NCI-H2227 (cell line): ENCODE data around the gene PTMA.
A peak's percentile ranks its signal among the peaks of the same experiment; 100 is the strongest.
"Not testable (repeated sequence)": the region's sequence is repeated elsewhere in the genome, so short reads cannot be mapped to it uniquely, and the experiment has no call there.

Experiments used
- DNase-seq: peaks from one replicate; lab custom pipeline; 2025; ENCODE audit not compliant: unreplicated experiment; lab: John Stamatoyannopoulos, UW

PTMA gene

DNA sequence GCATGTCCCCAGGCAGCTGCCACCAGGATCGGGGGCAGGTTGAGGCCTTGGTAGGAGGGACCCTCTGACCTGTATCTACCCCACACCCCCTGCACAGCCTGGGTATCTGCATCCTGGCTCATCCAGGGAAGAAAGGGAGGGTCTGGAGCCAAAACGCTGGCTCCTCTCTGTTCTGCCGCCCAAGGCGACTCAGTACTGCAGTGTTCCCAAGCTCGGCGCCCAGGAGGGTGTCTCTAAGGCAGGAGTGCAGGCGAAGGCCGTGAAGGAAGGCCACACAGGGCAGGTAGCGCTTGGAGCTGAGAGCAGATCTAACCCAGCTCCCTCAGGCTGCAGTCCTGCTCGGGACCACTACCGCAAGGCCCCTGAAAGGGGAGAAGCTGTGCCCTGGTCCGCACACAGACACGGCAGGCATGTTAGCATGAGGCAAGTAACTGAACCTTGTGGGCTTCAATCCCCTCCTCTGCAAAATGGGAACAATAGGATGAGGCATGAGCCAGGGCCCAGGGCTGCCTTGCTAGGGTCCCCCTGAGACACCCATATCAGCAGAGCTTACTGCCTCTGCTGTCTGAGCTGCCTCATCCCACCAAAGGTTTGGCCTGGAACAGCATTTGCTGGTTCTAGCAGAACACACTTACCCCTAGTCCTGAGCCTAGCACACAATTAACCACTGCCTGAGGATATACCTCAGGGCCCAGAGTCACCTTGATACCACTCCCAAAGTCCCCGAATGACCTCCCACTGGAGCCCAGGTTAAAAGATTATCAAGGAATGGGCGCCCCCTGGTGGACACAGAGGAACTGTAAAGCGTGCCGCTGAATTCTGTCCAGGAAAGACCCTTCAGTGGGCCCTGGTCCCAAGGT is 6.5 kb downstream of the PTMA start:
- DNase-seq: peak; percentile 83

DNA sequence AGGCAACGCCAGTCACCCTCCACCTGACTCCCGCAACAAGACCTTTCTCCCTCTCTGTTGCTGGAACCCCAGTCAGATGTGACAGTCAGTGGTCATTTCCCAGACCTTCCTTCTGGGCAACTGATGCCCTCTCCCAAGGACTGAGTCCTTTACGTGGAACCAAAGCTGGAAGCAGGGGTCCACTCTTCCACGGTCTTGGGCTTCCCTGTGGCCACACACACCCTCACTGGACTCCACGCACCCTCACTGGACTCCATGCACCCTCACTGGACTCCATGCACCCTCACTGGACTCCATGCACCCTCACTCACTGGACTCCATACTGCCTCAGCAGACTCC is 7.1 kb downstream of the PTMA start:
- DNase-seq: no peak

DNA sequence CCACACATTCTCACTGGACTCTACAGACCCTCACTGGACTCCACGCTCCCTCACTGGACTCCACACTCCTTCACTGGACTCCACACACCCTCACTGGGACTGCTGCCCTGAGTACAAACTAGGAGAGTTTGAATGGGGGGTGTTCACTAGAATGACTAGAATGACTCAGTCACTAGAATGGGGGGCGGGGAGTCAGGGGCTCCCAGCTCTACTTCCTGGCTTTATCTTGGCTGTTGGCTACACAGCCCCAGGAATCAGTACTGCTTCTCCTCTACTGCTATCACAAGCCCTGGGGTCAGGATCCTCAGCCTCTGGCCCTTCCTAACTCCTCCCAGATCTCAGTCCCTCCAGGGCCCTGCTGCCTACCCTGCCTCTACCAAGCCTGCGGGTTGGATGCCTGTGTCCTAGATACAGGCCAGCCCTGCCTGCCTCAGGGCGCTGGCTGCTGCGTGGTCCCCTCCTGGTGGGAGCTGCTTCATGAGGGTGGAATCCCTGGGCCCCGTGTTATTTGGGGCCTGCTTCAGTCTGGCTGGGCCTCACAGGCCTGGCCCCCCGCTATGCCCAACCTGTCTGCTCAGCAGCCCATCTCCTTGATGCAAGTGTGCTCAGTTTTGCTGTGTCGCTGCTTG is 7.8 kb downstream of the PTMA start:
- DNase-seq: no peak

DNA sequence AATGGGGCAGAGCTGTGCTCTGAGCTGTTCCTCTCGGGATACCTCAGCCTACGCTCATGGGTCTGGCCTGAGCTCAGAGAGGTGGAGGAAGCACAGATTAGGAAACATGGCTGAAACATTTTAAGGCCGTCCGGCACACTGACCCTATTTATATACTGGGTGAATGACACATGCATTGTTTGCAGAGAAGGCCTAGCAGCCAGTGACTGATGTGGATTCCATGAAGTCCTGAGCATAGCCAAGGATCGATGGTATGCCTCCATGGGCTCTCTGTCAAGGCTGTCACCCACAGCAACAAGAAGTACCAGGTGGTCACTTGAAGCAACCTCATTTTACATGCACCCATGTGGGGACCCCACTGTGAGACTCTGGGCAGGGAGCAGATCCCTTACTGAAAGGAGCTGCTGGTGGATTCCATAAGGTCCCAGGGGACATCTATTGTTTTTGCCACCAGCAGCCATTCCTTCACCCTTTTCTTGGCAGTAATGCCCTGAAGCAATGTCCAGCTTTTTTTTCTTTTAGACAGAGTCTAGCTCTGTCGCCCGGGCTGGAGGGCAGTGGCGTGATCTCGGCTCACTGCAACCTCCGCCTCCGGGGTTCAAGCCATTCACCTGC is 8.4 kb downstream of the PTMA start:
- no peak for DNase-seq

DNA sequence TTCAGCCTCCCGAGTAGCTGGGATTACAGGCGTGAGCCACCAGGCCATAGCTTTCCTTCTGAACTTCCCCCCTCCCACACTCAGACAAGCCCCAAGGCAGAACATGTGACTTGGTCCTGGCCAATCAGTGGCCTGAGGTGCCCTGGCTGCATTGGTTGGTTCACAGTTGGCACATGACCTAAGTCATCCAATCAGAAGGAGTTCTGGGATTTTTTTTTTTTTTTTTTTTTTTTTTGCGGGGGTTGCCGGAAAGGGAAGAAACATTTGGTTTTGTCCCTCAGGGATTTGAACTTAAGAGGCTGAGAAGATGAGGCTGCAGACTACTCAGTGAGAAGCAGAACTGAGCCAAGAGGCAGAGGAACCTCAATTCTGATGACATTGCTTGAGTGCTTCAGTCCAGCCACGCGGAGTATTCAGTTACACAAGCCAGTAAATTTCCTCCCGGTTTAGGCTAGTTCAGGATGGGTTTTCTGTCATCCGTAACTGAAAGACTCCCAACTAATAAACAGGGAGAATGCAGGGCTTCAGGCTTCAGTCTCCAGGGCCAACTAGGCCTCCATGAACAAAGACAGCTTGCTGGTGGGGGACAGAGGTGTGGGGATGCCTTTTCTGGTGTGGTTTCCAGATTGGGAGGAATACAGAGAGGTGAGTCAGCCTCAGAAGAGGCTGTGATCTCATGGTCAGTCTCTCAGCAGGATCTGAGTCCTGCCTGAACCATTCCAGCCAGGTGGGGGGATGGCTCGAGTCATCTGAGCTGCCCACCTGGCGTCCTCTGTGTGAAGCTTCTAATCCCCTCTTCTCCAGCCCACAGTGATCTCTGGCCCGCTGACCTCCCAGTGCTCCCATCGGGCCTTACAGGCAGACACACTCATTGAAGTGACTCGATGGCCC is 9.2 kb downstream of the PTMA start:
- peak; percentile 15 for DNase-seq

DNA sequence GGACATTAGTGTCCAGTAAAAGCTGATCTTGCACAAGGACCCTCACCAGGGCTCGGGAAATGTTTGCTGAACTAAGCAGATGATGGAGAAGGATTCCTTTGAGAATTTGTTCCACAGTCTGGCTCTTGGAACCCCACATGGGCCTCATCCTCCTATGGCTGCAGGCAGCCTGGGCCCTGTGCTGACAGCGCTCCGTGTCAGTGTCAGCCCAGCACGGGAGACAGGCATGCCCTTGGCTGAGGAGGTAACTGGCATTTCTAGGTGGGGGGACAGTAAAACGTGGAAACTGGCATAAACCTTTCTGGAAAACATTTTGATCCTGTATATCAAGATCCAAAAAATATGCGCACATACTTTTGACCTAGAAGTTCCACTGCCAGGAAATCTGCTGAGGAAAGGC is 10.5 kb downstream of the PTMA start:
- no peak for DNase-seq

DNA sequence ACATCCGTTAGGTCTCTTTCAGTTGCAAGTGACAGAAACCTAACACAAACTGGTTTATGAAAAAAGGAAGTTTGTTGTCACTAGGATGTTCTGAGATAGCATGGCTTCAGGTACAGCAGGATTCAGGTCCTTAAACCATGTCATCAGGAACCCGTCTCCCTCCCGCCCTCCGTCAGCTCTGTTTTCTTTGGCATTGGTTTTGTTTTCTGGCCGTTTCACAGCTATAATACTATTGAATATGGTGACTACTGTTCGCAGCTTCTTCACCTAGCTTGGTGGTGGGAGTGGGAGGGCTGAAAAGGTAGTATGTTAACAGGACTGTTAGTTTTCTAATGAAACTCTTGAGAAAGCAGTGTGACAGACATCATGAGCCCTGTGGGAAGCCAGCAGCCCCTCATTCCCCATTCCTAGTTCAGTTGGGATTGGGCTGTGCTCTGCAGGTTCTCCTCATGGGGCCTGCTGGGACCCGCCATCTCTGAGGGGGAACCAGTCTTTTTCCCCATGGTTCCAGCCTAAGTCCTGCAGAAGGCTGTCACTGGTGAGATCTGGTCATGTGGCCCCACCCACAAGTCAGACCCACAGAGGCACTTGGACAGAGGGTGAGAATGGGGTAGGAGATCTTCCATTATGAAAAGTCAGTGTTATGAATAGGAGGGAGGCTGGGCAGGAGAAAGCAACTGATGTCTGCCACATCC is 12.1 kb downstream of the PTMA start:
- DNase-seq: no peak

DNA sequence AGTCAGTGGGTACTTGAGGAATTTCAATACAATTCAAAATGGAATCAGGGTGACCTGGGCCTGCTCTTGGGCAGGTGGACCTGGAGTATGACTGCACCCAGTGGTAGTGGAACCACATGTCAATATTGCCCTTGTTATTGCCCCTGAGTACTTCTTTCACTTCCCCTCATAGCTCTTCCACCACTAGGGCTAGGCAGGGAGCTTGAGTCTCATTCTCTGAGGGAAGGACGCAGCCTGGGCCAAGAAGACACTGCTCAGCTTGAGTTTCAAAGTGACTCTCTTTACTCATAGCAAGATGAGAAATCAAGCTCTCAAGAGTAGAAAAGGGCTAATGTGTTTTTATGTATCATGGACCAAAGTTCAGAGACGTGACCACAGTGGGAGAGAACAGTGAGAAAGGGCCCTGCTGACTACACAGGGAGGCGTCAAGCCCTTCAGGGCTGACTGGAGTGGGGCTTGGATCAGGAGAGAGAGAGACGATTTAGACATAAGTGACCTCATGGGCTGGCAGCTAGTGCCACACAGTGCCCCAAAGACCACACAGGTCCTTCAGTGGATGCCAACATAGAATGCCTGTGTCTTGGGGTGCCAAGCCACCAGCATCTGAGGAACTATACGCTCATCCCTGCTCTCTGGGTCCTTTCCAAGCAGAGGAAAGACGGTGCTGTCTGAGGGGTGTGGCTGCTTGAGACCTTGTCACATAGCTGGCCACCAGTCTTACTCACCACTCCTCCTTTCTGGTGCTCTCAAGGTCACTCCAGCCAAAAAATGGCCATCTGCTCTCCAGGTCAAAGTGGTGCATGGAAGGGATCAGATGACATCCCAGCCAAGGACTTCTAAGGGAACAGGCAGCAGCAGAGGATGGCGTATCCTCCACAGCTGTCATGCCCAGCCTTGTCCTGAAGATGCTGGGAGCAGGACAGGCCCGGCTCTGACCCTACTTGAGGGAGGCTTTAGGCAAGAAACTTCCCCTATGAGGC is 13.0 kb downstream of the PTMA start:
- DNase-seq: no peak

DNA sequence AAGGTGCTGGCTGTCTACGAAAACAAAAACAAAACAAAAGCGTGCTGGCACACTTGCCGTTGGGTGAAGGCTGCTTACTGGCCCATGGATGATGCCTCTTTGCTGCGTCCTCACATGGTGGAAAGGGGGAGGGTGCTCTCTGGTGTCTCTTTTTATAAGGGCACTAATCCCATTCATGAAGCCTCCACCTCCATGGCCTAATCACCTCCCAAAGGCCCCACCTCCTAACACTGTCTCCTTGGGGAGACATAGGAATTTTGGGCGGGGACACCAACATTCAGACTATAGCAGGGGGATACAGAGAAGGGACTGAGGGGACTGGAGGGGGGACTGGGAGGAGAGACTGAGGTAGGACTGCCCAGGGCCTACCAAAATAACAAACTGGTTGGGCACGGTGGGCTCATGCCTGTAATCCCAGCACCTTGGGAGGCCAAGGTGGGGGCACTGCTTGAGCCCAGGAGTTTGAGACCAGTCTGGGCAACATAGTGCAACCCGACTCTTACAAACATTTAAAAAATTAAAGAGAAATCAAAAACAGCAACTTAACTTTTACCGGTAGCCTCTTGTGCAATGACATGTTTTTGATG is 14.5 kb downstream of the PTMA start:
- no peak for DNase-seq

DNA sequence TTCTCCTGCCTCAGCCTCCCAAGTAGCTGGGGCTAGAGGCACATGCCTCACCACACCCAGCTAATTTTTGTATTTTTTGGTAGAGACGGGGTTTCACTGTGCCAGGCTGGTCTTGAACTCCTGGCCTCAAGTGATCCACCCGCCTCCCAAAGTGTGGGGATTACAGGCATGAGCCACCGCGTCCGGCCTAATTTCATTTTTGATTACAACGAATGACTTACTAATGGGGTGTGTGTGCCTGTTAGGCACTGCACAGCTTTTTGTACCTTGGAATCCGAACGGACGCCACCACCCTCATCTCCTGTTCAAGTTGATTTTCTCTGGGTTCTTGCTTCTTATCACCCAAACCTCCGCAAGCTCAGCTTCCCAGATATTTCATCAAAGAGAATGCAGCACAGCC is 17.2 kb downstream of the PTMA start:
- DNase-seq: no peak

DNA sequence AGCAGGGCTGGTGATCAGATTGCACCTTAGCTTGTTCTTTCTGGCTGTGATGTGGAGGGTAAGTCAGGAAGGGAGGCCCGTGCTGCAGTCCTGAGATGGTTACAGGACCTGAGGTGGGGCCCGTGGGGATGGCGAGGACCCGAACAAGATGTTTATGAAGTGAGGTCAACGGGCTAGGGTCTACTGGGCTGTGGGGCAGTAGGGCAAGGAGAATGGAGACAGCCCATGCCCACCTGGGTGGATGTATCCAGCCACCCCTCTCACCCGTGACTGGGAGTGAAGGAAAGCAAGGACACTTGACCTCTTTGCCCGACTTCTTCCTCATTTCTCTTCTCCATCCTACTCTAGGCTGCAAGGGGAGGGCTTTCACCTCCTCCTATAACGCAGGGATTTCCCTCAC is 18.0 kb downstream of the PTMA start:
- DNase-seq: no peak

DNA sequence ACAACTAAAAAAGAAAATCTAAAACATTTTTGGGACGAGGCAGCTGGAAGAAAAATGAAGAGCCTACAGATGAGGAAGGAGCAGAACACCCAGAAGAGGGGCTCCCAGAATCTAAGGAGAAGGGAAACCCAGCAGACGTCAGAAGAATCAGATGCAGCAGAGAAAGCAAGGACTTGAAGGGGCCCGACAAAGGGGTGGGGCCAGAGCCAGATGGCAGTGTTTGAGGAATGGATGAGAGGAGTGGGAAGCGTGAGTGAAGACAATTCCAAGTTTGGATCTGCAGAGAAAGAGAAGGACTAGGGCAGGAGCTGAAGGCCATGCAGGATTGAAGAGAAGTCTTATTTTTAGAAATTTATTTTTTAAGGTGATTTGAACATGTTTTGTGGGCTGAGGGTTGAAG is 19.3 kb downstream of the PTMA start:
- DNase-seq: no peak

DNA sequence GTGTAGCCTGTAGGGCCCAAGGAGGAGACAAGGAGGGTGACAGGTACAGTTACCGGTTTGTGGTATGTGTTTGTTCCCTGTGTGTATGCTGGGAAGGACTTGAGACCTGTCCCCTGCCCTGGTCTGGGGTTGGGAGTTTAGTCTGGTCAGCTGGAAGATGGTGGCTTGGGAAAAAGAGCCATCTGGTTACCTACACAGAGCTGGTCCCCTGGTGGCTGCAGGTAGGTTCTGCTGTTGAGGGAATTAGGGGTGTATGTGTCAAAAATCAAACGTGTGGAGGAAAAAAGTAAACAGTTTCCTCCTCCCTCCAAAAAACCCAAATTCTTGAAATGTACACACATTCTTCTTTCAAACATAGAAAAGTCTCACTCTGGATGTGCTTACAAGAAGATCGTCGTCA is 24.3 kb downstream of the PTMA start:
- no peak for DNase-seq

DNA sequence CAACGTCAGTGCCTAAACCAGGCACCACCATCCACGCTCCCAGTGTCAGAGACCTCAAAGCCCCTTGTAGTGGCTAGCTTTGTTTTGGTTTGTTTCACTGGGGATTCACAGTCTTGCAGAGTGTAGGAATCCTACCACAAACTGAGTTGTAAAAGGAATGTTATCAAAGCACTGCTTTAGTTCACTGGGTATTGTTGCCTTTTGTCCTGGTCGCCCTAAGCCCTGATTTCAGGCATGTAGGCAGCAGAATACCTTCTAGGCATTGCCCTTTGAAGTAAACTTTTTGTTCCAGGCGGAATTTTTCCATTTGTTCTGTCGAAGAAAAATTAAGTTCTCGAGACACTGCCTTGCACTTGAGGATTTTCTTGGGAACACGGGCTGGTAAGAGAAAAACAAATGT is 29.4 kb downstream of the PTMA start:
- no peak for DNase-seq

DNA sequence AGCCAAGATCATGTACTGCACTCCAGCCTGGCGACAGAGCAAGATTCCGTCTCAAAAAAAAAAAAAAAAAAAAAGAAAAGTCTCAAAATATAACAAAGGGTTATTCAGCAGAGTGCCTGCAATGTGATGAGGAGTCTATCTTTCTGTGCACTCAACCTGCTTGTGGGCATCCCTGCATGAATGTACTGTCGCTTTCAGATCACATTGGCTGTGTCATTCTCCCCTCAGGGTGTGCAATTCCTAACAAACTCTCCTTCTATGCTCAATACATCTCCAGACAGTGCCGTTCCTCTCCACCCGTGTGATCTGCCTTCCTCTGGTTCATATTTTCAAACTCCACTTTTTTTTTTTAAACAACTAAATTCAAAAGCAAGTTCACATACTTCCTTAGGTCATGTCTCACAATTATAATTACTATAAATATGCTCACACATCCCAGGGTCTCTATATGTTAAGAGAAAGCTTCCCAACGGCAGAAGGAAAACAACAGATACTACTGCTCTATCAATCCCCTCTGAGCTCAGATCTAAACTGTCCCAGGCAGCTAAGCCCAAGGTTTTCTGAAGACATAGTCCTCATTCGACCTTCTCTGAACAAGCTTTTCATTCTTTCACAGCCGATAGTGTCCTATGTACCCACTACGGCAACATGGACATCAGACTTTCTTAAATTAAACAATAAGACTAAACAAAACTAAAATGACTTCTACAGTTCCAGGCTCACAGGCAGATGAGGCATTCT is 35.2 kb downstream of the PTMA start:
- no peak for DNase-seq

DNA sequence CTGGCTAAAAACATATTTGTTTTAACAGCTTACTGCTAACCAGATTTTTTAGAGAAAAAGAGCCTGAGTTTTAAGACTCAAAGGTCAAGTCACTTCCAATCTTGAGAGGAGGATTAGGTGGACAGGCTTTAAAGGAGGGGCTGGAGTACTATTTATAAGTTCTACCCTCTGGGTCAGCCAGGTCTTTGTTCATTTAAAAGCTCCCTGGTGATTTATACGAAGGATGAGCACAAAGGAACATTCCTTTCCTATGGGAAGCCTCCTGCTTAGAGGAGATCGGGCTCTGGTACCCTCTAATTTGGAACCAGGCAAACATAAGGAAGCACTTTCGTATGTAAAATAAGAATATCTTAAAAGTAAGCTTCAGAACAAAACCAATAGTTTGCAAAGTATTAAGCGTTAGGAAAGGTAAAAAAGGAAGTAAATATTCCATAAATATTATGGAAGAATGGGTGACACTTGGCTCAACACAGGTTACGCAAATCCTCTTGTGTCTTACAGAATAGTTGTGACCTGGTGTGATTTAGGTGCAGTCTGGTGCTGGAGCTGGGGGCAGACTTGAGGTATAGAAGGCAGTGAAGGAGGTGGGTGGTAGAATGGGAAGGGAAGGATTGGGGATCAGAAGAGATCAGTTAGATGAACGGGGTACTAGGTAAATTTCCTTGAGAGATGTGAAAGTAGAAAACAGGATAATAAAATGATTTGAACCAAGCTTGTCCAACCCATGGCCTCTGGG is 37.1 kb downstream of the PTMA start:
- no peak for DNase-seq

DNA sequence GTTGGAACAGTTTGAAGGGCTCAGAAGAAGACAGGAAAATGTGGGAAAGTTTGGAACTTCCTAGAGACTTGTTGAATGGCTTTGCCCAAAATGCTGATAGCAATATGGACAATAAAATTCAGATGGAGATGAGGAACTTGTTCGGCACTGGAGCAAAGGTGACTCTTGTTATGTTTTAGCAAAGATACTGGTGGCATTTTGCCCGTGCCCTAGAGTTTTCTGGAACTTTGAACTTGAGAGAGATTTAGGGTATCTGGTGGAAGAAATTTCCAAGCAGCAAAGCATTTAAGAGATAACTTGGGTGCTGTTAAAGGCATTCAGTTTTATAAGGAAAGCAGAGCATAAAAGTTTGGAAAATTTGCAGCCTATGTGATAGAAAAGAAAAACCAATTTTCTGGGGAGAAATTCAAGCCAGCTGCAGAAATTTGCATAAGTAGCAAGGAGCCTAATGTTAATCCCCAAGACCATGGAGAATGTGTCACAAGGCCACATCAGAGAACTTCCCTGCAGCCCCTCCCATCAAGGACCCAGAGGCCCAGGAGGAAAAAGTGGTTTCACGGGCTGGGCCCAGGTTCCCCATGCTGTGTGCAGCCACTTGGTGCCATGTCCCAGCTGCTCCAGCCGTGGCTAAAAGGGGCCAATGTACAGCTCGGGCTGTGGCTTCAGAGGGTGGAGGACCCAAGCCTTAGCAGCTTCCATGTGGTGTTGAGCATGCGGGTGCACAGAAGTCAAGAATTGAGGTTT is 40.0 kb downstream of the PTMA start:
- DNase-seq: not testable (repeated sequence)
